Adrenal gland (tissue), 12 donors: ENCODE results near the gene ACKR2. TPM values are rescaled to one million over a fixed set of nuclear protein-coding genes. Genes with fewer than 3 reads are reported as not detected.
"Not testable (repeated sequence)": the region's sequence is repeated elsewhere in the genome, so short reads cannot be mapped to it uniquely, and the experiment has no call there.

ENCODE experiments used
- DNase-seq, 7 donors: peaks; one replicate each; pipeline ENCODE4 v3.0.0-alpha.2; 2019 to 2020
- H3K27ac ChIP-seq, 5 donors: fragments of 200-600 bp; sonication (generic) in 4 of 5; 1 replicate in 3 of 5; 2 replicates in 2 of 5; pipeline versions ENCODE4 v1.5.1 to v1.8.0; 2016 to 2020; ENCODE audit warnings: mild to moderate bottlenecking in 1 of 5
- H3K27me3 ChIP-seq: fragments of 200-600 bp; 2 replicates; pipeline ENCODE4 v1.8.0; 2021
- H3K36me3 ChIP-seq, 2 donors: fragments of 200-600 bp; replicated peaks in 1 of 2; 1 replicate in 1 of 2; 2 replicates in 1 of 2; pipeline versions ENCODE4 v1.5.1 to v1.8.0; 2018 to 2022
- H3K4me1 ChIP-seq, 2 donors: fragments of 200-600 bp; replicated peaks in 1 of 2; 1 replicate in 1 of 2; 2 replicates in 1 of 2; pipeline versions ENCODE4 v1.5.1 to v1.8.0; 2018 to 2021
- H3K4me3 ChIP-seq, 4 donors: fragments of 200-600 bp; sonication (generic) in 3 of 4; one replicate each; pipeline ENCODE4 v1.5.1; 2016 to 2018
- H3K9me3 ChIP-seq, 3 donors: fragments of 200-600 bp; sonication (generic) in 1 of 3; replicated peaks in 1 of 3; 1 replicate in 2 of 3; 2 replicates in 1 of 3; pipeline versions ENCODE4 v1.5.1 to v1.8.0; 2016 to 2021
- CTCF ChIP-seq, 6 experiments: fragments of 450-650 bp in 4 of 6; fragments of 200-600 bp in 2 of 6; sonication (generic) in 1 of 6; IDR thresholded peaks; 1 replicate in 5 of 6; 2 replicates in 1 of 6; pipeline versions ENCODE4 v1.5.1 to v1.8.0; 2016 to 2021; ENCODE audit warnings: antibody characterized with exemption in 6 of 6, mild to moderate bottlenecking in 2 of 6, moderate library complexity in 1 of 6
- POLR2A ChIP-seq, 2 donors: fragments of 450-650 bp; IDR thresholded peaks; one replicate each; pipeline ENCODE4 v1.6.1; 2017; ENCODE audit warnings: antibody characterized with exemption in 2 of 2, mild to moderate bottlenecking in 2 of 2, moderate library complexity in 1 of 2
- WGBS, 4 donors: extraction: QIAGEN DNeasy Blood & Tissue Kit in 2 of 4; methylation state at CpG; one replicate each; pipeline versions ENCODE4 v1.1.5 to v1.1.7; 2013 to 2017; 5-methylcytosine and 5-hydroxymethylcytosine counted together
- intact Hi-C, 2 donors: fragments of 100-400 bp; cut with DNase I; formaldehyde crosslinking; loops; one replicate each; pipeline versions ENCODE4 v1.14.1 to v1.15.0; 2022 to 2023
- polyA plus RNA-seq, 3 donors: library from polyadenylated mRNA; stranded (reverse); fragments of 200-250 nt in 2 of 3; fragments of 350-450 nt in 1 of 3; fragmentation: Illumina TruSeq in 1 of 3; extraction: RNeasy Lipid Tissue Mini Kit (QIAGEN cat#74804) in 1 of 3; gene quantifications; one replicate each; pipeline ENCODE4 v1.2.3, GENCODE V29; 2013 to 2014
- total RNA-seq, 9 donors: library from RNA; depleted of rRNA in 4 of 9; stranded (reverse); fragments of >200 nt in 4 of 9; fragments of 120-200 nt in 1 of 9; fragmentation: NEBNext Ultra II Directional in 1 of 9; extraction: Animal tissue kit (Norgen Biotek cat#: 25700) in 1 of 9; gene quantifications; one replicate each; pipeline versions ENCODE4 v1.1.0 to v1.2.4, GENCODE V29; 2013 to 2023
- donor health status: healthy with polysubstance abuse.
- donor health status: Bipolar disorder and iron deficiency.
- donor health status: DM: yes; HTN: yes; CAD: no.
- donor health status: DM: no; HTN: no; CAD: no.
- donor health status: DM: no; HTN: no; CAD: no.
- donor health status: DM: yes; HTN: yes; CAD: no.

The ACKR2 gene
- total and polyA plus RNA-seq, 12 donors = 1.1 to 19.9 (median 3.0) TPM

GRCh38 chr3:42876940-42877720 is 67.9 kb downstream of the ACKR2 start:
- Histone ChIP-seq H3K4me3 (no peak overlapping the region), H3K4me1 (peaks cover 0 to 9% of the 10 kb centered on the region in 2 donors), H3K9me3 (no peaks in the 10 kb centered on the region), H3K27ac (no peak overlapping the region), H3K36me3 (no peaks in the 10 kb centered on the region), H3K27me3 (no peaks in the 10 kb centered on the region)
- WGBS, 4 donors = 78 to 85% (median 83%) methylated on average over 5 to 7 of the region's 7 CpGs
- no peak for TF ChIP-seq POLR2A (IDR thresholded peaks at IDR 0.05)
- TF ChIP-seq CTCF (IDR thresholded peaks at IDR 0.05) = no peak
- DNase-seq = no peak
- intact Hi-C loops = loop anchor here in 1 of 2 donors (10.0 kb wide), 1 partner anchor 92 kb away; no protein-coding TSS in a partner anchor

- 85 to 90% (median 88%) methylated on average over 2 of the region's 2 CpGs for WGBS, 4 donors
- intact Hi-C loops = loop anchor here in 1 of 2 donors (2.0 to 10.0 kb wide), 2 partner anchors 45 to 93 kb away; no protein-coding TSS in a partner anchor
- H3K27me3 ChIP-seq = no peaks in the 10 kb centered on the region
- no peaks in the 10 kb centered on the region for H3K36me3 ChIP-seq
- no peak for TF ChIP-seq CTCF (IDR thresholded peaks at IDR 0.05)
- no peak for TF ChIP-seq POLR2A (IDR thresholded peaks at IDR 0.05)
- no peak overlapping the region for H3K4me3 ChIP-seq
- H3K27ac ChIP-seq = no peak overlapping the region
- H3K9me3 ChIP-seq = no peaks in the 10 kb centered on the region
- no peak for DNase-seq
- H3K4me1 ChIP-seq = peaks cover 0 to 8% of the 10 kb centered on the region in 2 donors
Observed at GRCh38 chr3:42877881-42878280, 68.6 kb downstream of the ACKR2 start.

DNA sequence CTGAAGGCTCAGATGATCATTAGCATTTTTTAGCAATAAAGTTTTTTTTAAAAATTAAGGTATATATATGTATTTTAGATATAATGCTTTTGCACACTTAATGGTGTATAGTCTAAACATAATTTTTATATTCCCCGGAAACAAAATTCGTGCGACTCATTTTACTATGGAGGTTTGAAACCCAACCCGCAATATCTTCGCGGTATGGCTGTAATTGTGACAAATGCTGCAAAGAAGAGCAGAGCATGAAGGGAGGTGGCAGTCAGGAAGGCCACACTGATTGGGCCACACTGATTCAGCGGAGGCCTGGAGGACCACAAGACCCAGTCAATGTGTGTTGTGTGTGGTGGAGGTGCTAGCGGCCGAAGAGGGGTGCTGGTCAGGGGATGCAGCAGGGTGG is 70.9 kb downstream of the ACKR2 start:
- Histone ChIP-seq H3K9me3 (no peaks in the 10 kb centered on the region), H3K4me3 (peak overlapping the region in 1 of 4 donors; percentile 60), H3K4me1 (peaks cover 0 to 8% of the 10 kb centered on the region in 2 donors), H3K36me3 (no peaks in the 10 kb centered on the region), H3K27me3 (no peaks in the 10 kb centered on the region), H3K27ac (peak overlapping the region in 2 of 5 donors; percentile 9 to 47)
- DNase-seq = no peak
- 87 to 93% (median 89%) methylated on average over 8 to 9 of the region's 9 CpGs for WGBS, 4 donors
- TF ChIP-seq CTCF (IDR thresholded peaks at IDR 0.05) (no peak), POLR2A (IDR thresholded peaks at IDR 0.05) (no peak)
- intact Hi-C loops = loop anchor here in 1 of 2 donors (2.0 to 5.0 kb wide), 2 partner anchors 43 to 99 kb away; no protein-coding TSS in a partner anchor

DNA sequence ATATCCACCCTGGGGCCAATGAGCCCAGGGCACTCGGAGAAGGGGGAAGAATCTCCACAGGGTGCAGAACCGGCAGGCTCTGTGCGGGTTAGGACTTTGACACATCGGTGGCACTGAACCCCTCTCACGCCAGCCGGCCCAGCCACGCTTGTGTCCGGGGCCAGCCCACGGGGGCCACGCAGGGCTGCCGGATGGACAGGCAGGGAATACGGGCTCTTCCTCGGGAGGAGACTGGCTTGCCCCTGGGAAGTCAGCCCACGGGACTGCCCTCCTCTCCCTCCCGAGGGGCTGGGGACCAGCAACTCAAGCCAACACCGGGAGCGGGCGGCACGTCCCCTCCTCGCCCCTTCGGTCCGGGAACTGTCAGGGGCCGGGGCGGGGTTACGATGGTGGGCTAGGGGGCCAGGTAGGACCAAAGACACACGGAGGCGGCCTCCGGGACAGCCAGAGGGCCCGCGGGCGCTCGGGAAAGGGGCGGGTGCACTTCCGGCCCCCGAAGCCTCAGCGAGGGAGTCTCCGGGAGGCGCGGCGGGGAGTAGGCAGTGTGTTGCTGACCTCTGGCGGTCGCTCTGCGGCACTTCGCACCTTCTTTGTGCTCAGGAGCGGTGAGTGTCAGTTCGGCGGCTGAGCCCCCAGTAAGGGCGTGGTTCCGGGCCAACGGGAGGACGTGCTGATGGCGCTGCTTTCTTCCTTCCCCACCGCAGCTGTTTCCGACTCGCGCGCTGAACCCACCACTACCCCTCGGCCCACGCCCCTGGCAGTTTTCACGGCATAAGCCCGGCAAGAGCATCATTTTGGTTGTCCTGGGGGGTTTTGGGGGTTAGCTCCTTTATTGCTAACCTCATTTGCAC is 71.6 kb downstream of the ACKR2 start:
- no peaks in the 10 kb centered on the region for H3K9me3 ChIP-seq
- WGBS, 4 donors = 1 to 9% (median 4%) methylated on average over 16 to 61 of the region's 61 CpGs
- peak overlapping the region in 3 of 5 donors; percentile 9 to 47 (median 45) for H3K27ac ChIP-seq
- H3K4me1 ChIP-seq = peaks cover 0 to 8% of the 10 kb centered on the region in 2 donors
- intact Hi-C loops = loop anchor here in 1 of 2 donors (2.0 to 5.0 kb wide), 2 partner anchors 44 to 100 kb away; no protein-coding TSS in a partner anchor
- TF ChIP-seq CTCF (IDR thresholded peaks at IDR 0.05) (peak; percentile 74 to 96 (median 93)), POLR2A (IDR thresholded peaks at IDR 0.05) (no peak)
- DNase-seq = peak; percentile 79 to 92 (median 86)
- peak overlapping the region in 3 of 4 donors; percentile 25 to 60 (median 40) for H3K4me3 ChIP-seq
- H3K36me3 ChIP-seq = no peaks in the 10 kb centered on the region
- no peaks in the 10 kb centered on the region for H3K27me3 ChIP-seq

GRCh38 chr3:42883251-42883930 is 74.1 kb downstream of the ACKR2 start:
- H3K27ac ChIP-seq, H3K27me3 ChIP-seq, DNase-seq, H3K4me1 ChIP-seq, H3K36me3 ChIP-seq, H3K4me3 ChIP-seq, H3K9me3 ChIP-seq: not testable (repeated sequence)
- WGBS, 4 donors = 69 to 80% (median 71%) methylated on average over 6 of the region's 6 CpGs
- intact Hi-C loops = loop anchor here in 1 of 2 donors (5.0 kb wide), 1 partner anchor 46 kb away; no protein-coding TSS in a partner anchor
